Measurements from ENCODE around the gene ATAD3B.

GRCh38 chr1:1455366-1455884 is 16.1 kb upstream of the ATAD3B start:
- no peak for TF ChIP-seq ZZZ3 (CRISPR knock-in tag; IDR thresholded peaks at IDR 0.05; ENCODE audit: borderline replicate concordance)
- TF ChIP-seq RNF2 (conservative IDR thresholded peaks at IDR 0.05; ENCODE audit: low read depth), result no peak
- no peak for TF ChIP-seq ZNF552 (CRISPR knock-in tag; IDR thresholded peaks at IDR 0.05; ENCODE audit: borderline replicate concordance)
- no peak for TF ChIP-seq JUN (CRISPR knock-in tag; IDR thresholded peaks at IDR 0.05)
- TF ChIP-seq ZNF253 (CRISPR knock-in tag; IDR thresholded peaks at IDR 0.05; ENCODE audit: borderline replicate concordance), result no peak
- no peak for TF ChIP-seq POLR2A (IDR thresholded peaks at IDR 0.05; ENCODE audit: insufficient read depth in 1 of 2, low read depth in 2 of 2, low read length in 2 of 2)
- no peak for TF ChIP-seq FOXO4 (CRISPR knock-in tag; conservative IDR thresholded peaks at IDR 0.05)
- TF ChIP-seq ZNF343 (CRISPR knock-in tag; IDR thresholded peaks at IDR 0.05), result no peak
- no peak for TF ChIP-seq CTCF (CRISPR knock-in tag; IDR thresholded peaks at IDR 0.05)
- TF ChIP-seq MAX (IDR thresholded peaks at IDR 0.05), result no peak
- no peak for TF ChIP-seq PATZ1 (CRISPR knock-in tag; IDR thresholded peaks at IDR 0.05)
- no peak for TF ChIP-seq JUND (CRISPR knock-in tag; IDR thresholded peaks at IDR 0.05)
- no peak for TF ChIP-seq KAT8 (CRISPR knock-in tag; IDR thresholded peaks at IDR 0.05)
